Panc1 (cell line): ENCODE data around the gene IFIT1B. TPM values are rescaled to one million over a fixed set of nuclear protein-coding genes. Genes with fewer than 3 reads are reported as not detected.

ENCODE experiments used
- ATAC-seq: fragments of 200-7000 bp; cut with Tn5 transposase; 2 replicates; pipeline ENCODE4 v1.9.1; 2020; ENCODE audit warnings: mild to moderate bottlenecking, moderate library complexity
- BruUV-seq: library from RNA; stranded (reverse); fragments of 400-500 nt; replicated peaks from 2 replicates; lab custom pipeline; 2021; lab: Mats Ljungman, UMichigan
- CTCF ChIA-PET: fragments of 300-600 bp; sonication (Branson Sonifier 250); formaldehyde crosslinking; loops from one replicate; lab custom pipeline; 2022; ENCODE audit warnings: antibody characterized with exemption; lab: Charles Lee
- POLR2A ChIA-PET: fragments of 300-600 bp; sonication (Branson Sonifier 250); formaldehyde crosslinking; loops from one replicate; lab custom pipeline; 2022; ENCODE audit warnings: antibody characterized with exemption; lab: Charles Lee
- DNase-seq: peaks from one replicate; pipeline ENCODE4 v3.0.0-alpha.2; 2010; ENCODE audit warnings: low read depth, low spot score
- H3K27ac ChIP-seq: 2 replicates; pipeline ENCODE4 v1.5.1; 2011; ENCODE audit warnings: mild to moderate bottlenecking, low read length, inconsistent platforms
- H3K27me3 ChIP-seq: fragments of 200-500 bp; sonication (Bioruptor generic); 2 replicates; pipeline ENCODE4 v1.6.0; 2014; ENCODE audit warnings: low read length, inconsistent platforms; ENCODE audit not compliant: control insufficient read depth, insufficient read depth
- H3K36me3 ChIP-seq: fragments of 200-500 bp; sonication (Bioruptor generic); 2 replicates; pipeline ENCODE4 v1.5.1; 2014; ENCODE audit warnings: inconsistent platforms, mild to moderate bottlenecking, low read length, moderate library complexity; ENCODE audit not compliant: control insufficient read depth, insufficient read depth
- H3K4me1 ChIP-seq: 2 replicates; pipeline ENCODE4 v1.5.1; 2011; ENCODE audit warnings: inconsistent platforms, mild to moderate bottlenecking, low read length, moderate library complexity; ENCODE audit not compliant: control insufficient read depth, insufficient read depth
- H3K4me3 ChIP-seq, 2 experiments: 2 replicates each; pipeline ENCODE4 v1.5.1; 2011 to 2012; ENCODE audit warnings: low read depth in 2 of 2, low read length in 2 of 2, mild to moderate bottlenecking in 2 of 2, inconsistent platforms in 1 of 2, moderate library complexity in 1 of 2
- H3K9me3 ChIP-seq: fragments of 200-500 bp; sonication (Bioruptor generic); 2 replicates; pipeline ENCODE4 v1.5.1; 2014; ENCODE audit warnings: low read depth, mild to moderate bottlenecking, inconsistent platforms, low read length, moderate library complexity; ENCODE audit not compliant: control insufficient read depth, insufficient read depth
- POLR2AphosphoS5 ChIP-seq: IDR thresholded peaks from 2 replicates; pipeline ENCODE4 v1.6.1; 2012; ENCODE audit warnings: mild to moderate bottlenecking, low read depth, low read length, moderate library complexity
- SIN3A ChIP-seq: IDR thresholded peaks from 2 replicates; pipeline ENCODE4 v1.6.1; 2012; ENCODE audit warnings: low read depth, mild to moderate bottlenecking, low read length, moderate library complexity, borderline replicate concordance; ENCODE audit not compliant: insufficient read depth
- TCF7L2 ChIP-seq: IDR thresholded peaks from 2 replicates; pipeline ENCODE4 v1.6.1; 2011; ENCODE audit warnings: mild to moderate bottlenecking, low read depth, low read length, inconsistent platforms
- in situ Hi-C: cut with HindIII; loops from 2 replicates; pipeline ENCODE4 v1.10.0; 2016; ENCODE audit warnings: low sequenced_read_pairs, low pct_unique_long_range_greater_than_20kb
- intact Hi-C: fragments of 100-400 bp; cut with micrococcal nuclease; formaldehyde crosslinking; loops from one replicate; pipeline ENCODE4 v1.10.0; 2022; ENCODE audit not compliant: unreplicated experiment
- total RNA-seq: library from RNA; stranded (reverse); gene quantifications from one replicate; pipeline ENCODE4 v1.2.1, GENCODE V29; 2021; ENCODE audit not compliant: unreplicated experiment
- TF ChIP-seq, protein P1 (sequence below): fragments of 450-650 bp; IDR thresholded peaks from 2 replicates; pipeline ENCODE4 v1.5.1; 2017; ENCODE audit warnings: mild to moderate bottlenecking
- TF ChIP-seq, protein P2 (sequence below), 2 experiments: IDR thresholded peaks; 2 replicates each; pipeline ENCODE4 v1.6.1; 2011 to 2012; ENCODE audit warnings: low read depth in 2 of 2, control low read depth in 1 of 2, low read length in 1 of 2, mild to moderate bottlenecking in 1 of 2, moderate library complexity in 1 of 2; ENCODE audit not compliant: insufficient read depth in 1 of 2

IFIT1B gene
- total RNA-seq, 1 experiment from 2014 or later = not detected

DNA sequence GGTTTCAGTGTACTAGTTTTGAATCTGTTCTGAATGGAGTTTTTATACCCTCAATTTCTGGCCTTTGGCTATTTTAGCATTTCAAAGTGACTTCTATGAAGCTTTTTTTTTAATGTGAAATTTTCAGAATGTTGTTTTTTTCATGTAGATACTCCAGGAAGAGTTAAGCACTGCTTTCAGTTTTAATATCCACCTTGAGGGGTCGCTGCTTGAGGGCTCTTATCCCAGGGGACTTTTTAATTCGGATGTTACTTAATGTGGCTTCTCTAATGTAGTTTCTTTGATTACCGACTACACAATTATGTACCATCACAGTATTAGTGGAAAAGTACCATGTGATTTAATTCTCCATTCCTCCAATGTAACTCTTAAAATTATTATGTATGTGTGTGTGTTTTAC lies 41.7 kb downstream of the IFIT1B start:
- ChIA-PET POLR2A (interaction anchor here (0.6 kb wide), 1 partner anchor 25 kb away, joined by 3 read pairs; no protein-coding TSS in a partner anchor), CTCF (interaction anchor here (0.7 kb wide), 1 partner anchor 26 kb away, joined by 3 read pairs; no protein-coding TSS in a partner anchor)
- H3K4me3 ChIP-seq = no peak overlapping the region

DNA sequence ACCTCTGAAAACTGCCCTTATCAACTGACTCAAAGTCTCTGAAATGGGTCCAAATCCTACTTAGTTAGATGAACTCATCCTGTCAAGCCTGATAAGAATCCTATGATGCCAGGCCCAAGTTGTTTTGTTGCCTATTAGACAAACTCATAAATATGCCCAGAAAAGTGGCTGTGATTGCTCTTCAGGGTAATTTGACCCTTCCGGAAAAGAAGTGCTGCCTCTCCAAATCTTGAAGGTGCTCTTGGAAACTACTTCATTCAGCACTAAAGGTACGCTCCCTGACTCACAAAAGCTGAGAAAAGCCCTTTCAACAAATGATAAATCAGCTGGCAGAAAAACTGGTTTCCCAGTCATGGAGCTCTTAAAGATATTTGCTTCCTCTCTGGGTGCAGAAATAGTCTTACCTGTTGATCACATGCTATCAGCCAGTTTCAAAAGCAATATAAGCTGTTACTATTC lies 43.2 kb downstream of the IFIT1B start:
- no peaks in the 10 kb centered on the region for H3K9me3 ChIP-seq
- BruUV-seq = no TSS peak
- DNase-seq (no peak), ATAC-seq (no peak)
- no peaks in the 10 kb centered on the region for H3K36me3 ChIP-seq
- H3K4me3 ChIP-seq = no peak overlapping the region
- POLR2A ChIA-PET = no interaction called here
- TF ChIP-seq, protein P1, sequence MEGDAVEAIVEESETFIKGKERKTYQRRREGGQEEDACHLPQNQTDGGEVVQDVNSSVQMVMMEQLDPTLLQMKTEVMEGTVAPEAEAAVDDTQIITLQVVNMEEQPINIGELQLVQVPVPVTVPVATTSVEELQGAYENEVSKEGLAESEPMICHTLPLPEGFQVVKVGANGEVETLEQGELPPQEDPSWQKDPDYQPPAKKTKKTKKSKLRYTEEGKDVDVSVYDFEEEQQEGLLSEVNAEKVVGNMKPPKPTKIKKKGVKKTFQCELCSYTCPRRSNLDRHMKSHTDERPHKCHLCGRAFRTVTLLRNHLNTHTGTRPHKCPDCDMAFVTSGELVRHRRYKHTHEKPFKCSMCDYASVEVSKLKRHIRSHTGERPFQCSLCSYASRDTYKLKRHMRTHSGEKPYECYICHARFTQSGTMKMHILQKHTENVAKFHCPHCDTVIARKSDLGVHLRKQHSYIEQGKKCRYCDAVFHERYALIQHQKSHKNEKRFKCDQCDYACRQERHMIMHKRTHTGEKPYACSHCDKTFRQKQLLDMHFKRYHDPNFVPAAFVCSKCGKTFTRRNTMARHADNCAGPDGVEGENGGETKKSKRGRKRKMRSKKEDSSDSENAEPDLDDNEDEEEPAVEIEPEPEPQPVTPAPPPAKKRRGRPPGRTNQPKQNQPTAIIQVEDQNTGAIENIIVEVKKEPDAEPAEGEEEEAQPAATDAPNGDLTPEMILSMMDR = no peak
- TF ChIP-seq, protein P2, sequence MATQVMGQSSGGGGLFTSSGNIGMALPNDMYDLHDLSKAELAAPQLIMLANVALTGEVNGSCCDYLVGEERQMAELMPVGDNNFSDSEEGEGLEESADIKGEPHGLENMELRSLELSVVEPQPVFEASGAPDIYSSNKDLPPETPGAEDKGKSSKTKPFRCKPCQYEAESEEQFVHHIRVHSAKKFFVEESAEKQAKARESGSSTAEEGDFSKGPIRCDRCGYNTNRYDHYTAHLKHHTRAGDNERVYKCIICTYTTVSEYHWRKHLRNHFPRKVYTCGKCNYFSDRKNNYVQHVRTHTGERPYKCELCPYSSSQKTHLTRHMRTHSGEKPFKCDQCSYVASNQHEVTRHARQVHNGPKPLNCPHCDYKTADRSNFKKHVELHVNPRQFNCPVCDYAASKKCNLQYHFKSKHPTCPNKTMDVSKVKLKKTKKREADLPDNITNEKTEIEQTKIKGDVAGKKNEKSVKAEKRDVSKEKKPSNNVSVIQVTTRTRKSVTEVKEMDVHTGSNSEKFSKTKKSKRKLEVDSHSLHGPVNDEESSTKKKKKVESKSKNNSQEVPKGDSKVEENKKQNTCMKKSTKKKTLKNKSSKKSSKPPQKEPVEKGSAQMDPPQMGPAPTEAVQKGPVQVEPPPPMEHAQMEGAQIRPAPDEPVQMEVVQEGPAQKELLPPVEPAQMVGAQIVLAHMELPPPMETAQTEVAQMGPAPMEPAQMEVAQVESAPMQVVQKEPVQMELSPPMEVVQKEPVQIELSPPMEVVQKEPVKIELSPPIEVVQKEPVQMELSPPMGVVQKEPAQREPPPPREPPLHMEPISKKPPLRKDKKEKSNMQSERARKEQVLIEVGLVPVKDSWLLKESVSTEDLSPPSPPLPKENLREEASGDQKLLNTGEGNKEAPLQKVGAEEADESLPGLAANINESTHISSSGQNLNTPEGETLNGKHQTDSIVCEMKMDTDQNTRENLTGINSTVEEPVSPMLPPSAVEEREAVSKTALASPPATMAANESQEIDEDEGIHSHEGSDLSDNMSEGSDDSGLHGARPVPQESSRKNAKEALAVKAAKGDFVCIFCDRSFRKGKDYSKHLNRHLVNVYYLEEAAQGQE (IDR thresholded peaks at IDR 0.05; ENCODE audit: insufficient read depth in 1 of 2, low read depth in 2 of 2, low read length in 1 of 2) = no peak
- TF ChIP-seq POLR2AphosphoS5 (no peak), SIN3A (no peak), TCF7L2 (no peak)
- H3K27ac ChIP-seq = no peak overlapping the region
- no peaks in the 10 kb centered on the region for H3K27me3 ChIP-seq
- CTCF ChIA-PET = interaction anchor here (0.5 kb wide), 1 partner anchor 209 kb away, joined by 3 read pairs; no protein-coding TSS in a partner anchor
- H3K4me1 ChIP-seq = peaks cover 3% of the 10 kb centered on the region; the same call in 1 of the 2 replicates
- intact Hi-C loops (loop anchor here (5.0 kb wide), 1 partner anchor 281 kb away; the partner anchor contains the start of gene KIF20B), in situ Hi-C loops (no loop called here)

More for the DNA sequence above, 41.7 kb downstream of the IFIT1B start:
- DNase-seq = no peak
- no peak for TF ChIP-seq SIN3A
- TF ChIP-seq, protein P1 = peak; percentile 40; the same call in 1 of the 2 replicates
- ATAC-seq = no peak
- H3K36me3 ChIP-seq = no peaks in the 10 kb centered on the region
- no peaks in the 10 kb centered on the region for H3K27me3 ChIP-seq
- H3K4me1 ChIP-seq = peaks cover 8% of the 10 kb centered on the region
- H3K9me3 ChIP-seq = no peaks in the 10 kb centered on the region
- H3K27ac ChIP-seq = 0 out of 2 replicates have a peak overlapping the region, but pooled peaks have one; percentile 9
- in situ Hi-C loops (no loop called here), intact Hi-C loops (no loop called here)
- no TSS peak for BruUV-seq
